ENCODE data around the gene HYI. TPM values are rescaled to one million over a fixed set of nuclear protein-coding genes. Genes with fewer than 3 reads are reported as not detected.
"Not testable (repeated sequence)": the region's sequence is repeated elsewhere in the genome, so short reads cannot be mapped to it uniquely, and the experiment has no call there.

HYI gene
- total RNA-seq, 6 donors from 2014 or later, result 63.3 to 259 (median 68.8) TPM

DNA sequence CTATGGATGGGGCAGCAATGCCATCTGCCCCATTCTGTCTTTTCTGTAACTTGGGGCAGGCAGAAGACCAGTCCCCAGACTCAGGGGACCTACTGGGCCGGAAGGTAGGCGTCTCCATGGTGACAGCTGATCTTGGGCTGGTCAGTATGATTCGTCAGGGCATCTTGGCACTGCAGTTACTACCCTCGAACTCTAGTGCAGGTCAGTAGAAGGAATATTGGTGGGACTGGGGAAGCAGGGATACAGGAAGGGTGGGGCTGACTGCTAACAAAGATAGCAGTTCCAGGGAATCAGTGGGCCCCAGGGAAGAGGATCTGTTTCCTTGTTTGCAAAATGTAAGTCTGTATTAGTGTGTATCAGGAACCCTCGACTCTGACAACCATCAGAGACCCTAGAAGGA lies 37.8 kb downstream of the HYI start:
- H3K36me3 ChIP-seq, result peaks cover 25 to 59% (median 58%) of the 10 kb centered on the region in 4 donors
- no peaks in the 10 kb centered on the region for H3K27me3 ChIP-seq
- DNase-seq (peak in 1 of 2 donors; percentile 12), ATAC-seq (ENCODE audit: low FRiP score in 2 of 2) (no peak)
- peaks cover 0 to 14% (median 8%) of the 10 kb centered on the region in 4 donors for H3K4me1 ChIP-seq
- TF ChIP-seq, protein P1, sequence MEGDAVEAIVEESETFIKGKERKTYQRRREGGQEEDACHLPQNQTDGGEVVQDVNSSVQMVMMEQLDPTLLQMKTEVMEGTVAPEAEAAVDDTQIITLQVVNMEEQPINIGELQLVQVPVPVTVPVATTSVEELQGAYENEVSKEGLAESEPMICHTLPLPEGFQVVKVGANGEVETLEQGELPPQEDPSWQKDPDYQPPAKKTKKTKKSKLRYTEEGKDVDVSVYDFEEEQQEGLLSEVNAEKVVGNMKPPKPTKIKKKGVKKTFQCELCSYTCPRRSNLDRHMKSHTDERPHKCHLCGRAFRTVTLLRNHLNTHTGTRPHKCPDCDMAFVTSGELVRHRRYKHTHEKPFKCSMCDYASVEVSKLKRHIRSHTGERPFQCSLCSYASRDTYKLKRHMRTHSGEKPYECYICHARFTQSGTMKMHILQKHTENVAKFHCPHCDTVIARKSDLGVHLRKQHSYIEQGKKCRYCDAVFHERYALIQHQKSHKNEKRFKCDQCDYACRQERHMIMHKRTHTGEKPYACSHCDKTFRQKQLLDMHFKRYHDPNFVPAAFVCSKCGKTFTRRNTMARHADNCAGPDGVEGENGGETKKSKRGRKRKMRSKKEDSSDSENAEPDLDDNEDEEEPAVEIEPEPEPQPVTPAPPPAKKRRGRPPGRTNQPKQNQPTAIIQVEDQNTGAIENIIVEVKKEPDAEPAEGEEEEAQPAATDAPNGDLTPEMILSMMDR (IDR thresholded peaks at IDR 0.05), result no peak
- no peak for TF ChIP-seq POLR2AphosphoS5 (IDR thresholded peaks at IDR 0.05)
- no peak for TF ChIP-seq EP300 (IDR thresholded peaks at IDR 0.05)
- TF ChIP-seq POLR2A (IDR thresholded peaks at IDR 0.05), result no peak
- WGBS, 2 donors, result 73 to 75% methylated on average over 5 of the region's 5 CpGs
- H3K27ac ChIP-seq, result peak overlapping the region in 2 of 4 donors; percentile 59 to 82
- no peak overlapping the region for H3K4me3 ChIP-seq
- H3K9me3 ChIP-seq, result no peaks in the 10 kb centered on the region

DNA sequence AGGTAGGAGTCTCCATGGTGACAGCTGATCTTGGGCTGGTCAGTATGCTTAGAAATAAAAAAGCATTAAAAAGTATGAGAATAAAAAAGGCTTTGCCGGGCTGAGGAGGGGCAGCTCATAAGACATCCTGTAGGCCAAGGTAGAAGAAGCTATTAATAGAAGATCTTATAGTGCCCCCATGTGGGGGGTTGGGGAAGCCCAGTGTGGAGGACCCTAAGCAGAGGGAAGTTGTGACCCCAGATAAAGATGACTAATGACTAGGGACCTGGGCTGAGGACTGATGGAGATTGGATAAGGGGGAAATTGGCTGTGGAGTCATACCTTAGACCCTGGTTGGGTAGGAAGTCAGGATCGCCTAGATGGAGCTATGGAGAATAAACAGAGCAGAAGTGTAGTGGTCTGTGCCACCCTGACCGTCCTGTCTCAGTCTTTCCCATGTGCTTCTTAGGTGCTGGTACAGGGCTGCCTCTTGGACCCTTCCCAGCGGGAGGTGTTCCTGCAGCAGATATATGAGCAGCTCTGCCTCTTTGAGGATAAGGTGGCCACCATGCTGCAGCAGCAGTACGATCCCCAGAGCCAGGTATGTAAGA lies 39.0 kb downstream of the HYI start:
- Histone ChIP-seq H3K27me3 (no peaks in the 10 kb centered on the region), H3K27ac (peak overlapping the region in 2 of 4 donors; percentile 5 to 82), H3K9me3 (no peaks in the 10 kb centered on the region), H3K4me3 (no peak overlapping the region), H3K36me3 (peaks cover 15 to 56% (median 50%) of the 10 kb centered on the region in 4 donors), H3K4me1 (peaks cover 0 to 14% (median 8%) of the 10 kb centered on the region in 4 donors)
- 71 to 79% methylated on average over 5 of the region's 5 CpGs for WGBS, 2 donors
- DNase-seq (peak in 1 of 2 donors; percentile 46), ATAC-seq (ENCODE audit: low FRiP score in 2 of 2) (peak; percentile 81 to 85)
- no peak for TF ChIP-seq EP300 (IDR thresholded peaks at IDR 0.05)
- TF ChIP-seq POLR2A (IDR thresholded peaks at IDR 0.05), result no peak
- TF ChIP-seq, protein P1 (IDR thresholded peaks at IDR 0.05), result peak in 5 of 6 experiments; percentile 45 to 74 (median 72)

DNA sequence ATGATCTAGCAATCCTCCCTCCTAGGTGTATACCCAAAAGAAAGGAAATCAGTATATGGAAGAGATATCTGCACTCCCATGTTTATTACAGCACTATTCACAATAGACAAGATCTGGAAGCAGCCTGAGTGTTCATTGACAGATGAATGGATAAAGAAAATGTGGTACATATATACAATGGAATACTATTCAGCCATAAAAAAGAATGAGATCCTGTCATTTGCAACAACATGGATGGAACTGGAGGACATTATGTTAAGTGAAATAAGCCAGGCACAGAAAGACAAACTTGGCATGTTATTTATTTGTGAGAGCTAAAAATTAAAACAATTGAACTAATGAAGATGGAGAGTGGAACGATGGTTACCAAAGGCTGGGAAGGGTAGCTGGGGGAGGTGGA lies 40.3 kb downstream of the HYI start:
- Histone ChIP-seq H3K4me1 (peaks cover 0 to 14% (median 8%) of the 10 kb centered on the region in 4 donors), H3K36me3 (peaks cover 6 to 56% (median 42%) of the 10 kb centered on the region in 4 donors)
- not testable (repeated sequence) for H3K27me3 ChIP-seq; H3K9me3 ChIP-seq; ATAC-seq (ENCODE audit: low FRiP score in 2 of 2); H3K27ac ChIP-seq; H3K4me3 ChIP-seq; DNase-seq
- 93 to 95% methylated on average over 1 of the region's 1 CpG for WGBS, 2 donors

DNA sequence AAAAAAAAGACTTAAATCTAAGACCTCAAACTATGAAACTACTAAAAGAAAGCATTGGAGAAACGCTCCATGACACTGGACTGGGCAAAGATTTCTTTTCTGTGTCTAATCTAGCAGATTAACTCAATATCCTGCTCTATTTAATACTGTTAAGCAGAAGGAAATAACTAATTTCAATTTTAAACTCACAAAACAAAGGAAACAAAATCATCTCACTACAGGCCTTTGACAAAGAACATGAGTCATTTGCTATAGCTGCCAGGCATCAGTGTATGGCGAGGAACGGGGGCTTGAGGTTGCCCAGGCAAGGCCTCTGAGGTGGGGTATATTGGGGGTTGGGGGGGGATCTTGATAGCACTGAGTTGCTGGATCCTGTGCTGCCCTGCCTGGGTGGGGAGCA lies 43.2 kb downstream of the HYI start:
- no peak for ATAC-seq (ENCODE audit: low FRiP score in 2 of 2)
- Histone ChIP-seq H3K27ac (no peak overlapping the region), H3K4me1 (peaks cover 0 to 8% (median 3%) of the 10 kb centered on the region in 4 donors), H3K4me3 (no peak overlapping the region), H3K36me3 (peaks cover 14 to 57% (median 38%) of the 10 kb centered on the region in 4 donors), H3K9me3 (no peaks in the 10 kb centered on the region), H3K27me3 (no peaks in the 10 kb centered on the region)
- DNase-seq, result no peak
- TF ChIP-seq, protein P1 (IDR thresholded peaks at IDR 0.05), result no peak
- TF ChIP-seq POLR2AphosphoS5 (IDR thresholded peaks at IDR 0.05) (no peak), POLR2A (IDR thresholded peaks at IDR 0.05) (no peak)
- 88 to 98% methylated on average over 3 of the region's 3 CpGs for WGBS, 2 donors

DNA sequence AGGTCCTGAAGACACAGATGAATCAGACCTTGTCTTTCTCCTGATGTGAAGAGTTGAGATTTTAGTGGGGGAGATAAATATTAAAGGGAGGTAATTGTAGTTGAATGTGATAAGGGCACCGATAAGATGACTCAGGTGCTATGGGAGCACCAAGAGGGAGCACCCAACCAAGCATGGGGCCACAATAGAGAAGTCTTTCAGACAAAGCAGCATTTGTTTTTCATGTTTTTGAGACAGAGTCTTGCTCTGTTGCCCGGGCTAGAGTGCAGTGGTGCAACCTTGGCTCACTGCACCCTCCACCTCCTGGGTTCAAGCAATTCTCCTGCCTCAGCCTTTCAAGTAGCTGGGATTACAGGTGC lies 47.9 kb downstream of the HYI start:
- 97 to 98% methylated on average over 2 of the region's 2 CpGs for WGBS, 2 donors
- peaks cover 0 to 7% (median 2%) of the 10 kb centered on the region in 4 donors for H3K4me1 ChIP-seq
- H3K27me3 ChIP-seq, result no peaks in the 10 kb centered on the region
- DNase-seq (no peak), ATAC-seq (ENCODE audit: low FRiP score in 2 of 2) (no peak)
- no peak overlapping the region for H3K4me3 ChIP-seq
- no peaks in the 10 kb centered on the region for H3K9me3 ChIP-seq
- H3K27ac ChIP-seq, result no peak overlapping the region
- TF ChIP-seq, protein P1 (IDR thresholded peaks at IDR 0.05), result no peak
- H3K36me3 ChIP-seq, result peaks cover 16 to 80% (median 53%) of the 10 kb centered on the region in 4 donors
